ENCODE results near the gene PEAK3.

GRCh38 chr19:2307518-2308012 is 25.6 kb upstream of the PEAK3 start:
- TF ChIP-seq, protein P1, sequence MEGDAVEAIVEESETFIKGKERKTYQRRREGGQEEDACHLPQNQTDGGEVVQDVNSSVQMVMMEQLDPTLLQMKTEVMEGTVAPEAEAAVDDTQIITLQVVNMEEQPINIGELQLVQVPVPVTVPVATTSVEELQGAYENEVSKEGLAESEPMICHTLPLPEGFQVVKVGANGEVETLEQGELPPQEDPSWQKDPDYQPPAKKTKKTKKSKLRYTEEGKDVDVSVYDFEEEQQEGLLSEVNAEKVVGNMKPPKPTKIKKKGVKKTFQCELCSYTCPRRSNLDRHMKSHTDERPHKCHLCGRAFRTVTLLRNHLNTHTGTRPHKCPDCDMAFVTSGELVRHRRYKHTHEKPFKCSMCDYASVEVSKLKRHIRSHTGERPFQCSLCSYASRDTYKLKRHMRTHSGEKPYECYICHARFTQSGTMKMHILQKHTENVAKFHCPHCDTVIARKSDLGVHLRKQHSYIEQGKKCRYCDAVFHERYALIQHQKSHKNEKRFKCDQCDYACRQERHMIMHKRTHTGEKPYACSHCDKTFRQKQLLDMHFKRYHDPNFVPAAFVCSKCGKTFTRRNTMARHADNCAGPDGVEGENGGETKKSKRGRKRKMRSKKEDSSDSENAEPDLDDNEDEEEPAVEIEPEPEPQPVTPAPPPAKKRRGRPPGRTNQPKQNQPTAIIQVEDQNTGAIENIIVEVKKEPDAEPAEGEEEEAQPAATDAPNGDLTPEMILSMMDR (IDR thresholded peaks at IDR 0.05; ENCODE audit: low read length), result no peak
- TF ChIP-seq EZH2phosphoT487 (IDR thresholded peaks at IDR 0.05; ENCODE audit: low read length), result no peak
